DND-41 (cell line): ENCODE results near the gene SIRPB2.

Experiments used
- ATAC-seq: fragments of 200-7000 bp; cut with Tn5 transposase; 3 replicates; pipeline ENCODE4 v1.9.1; 2021; ENCODE audit warnings: low read depth; ENCODE audit not compliant: insufficient read depth
- DNase-seq: peaks from one replicate; pipeline ENCODE4 v3.0.0-alpha.2; 2020
- H2AFZ ChIP-seq: 2 replicates; pipeline ENCODE4 v1.6.0; 2012; ENCODE audit warnings: low read depth, low read length
- H3K27ac ChIP-seq: 2 replicates; pipeline ENCODE4 v1.5.1; 2012; ENCODE audit warnings: low read length, inconsistent platforms
- H3K27me3 ChIP-seq: fragments of 200-600 bp; sonication (generic); 2 replicates; pipeline ENCODE4 v1.6.0; 2012; ENCODE audit warnings: low read length, mild to moderate bottlenecking, inconsistent platforms; ENCODE audit not compliant: insufficient read depth, poor library complexity
- H3K36me3 ChIP-seq: 2 replicates; pipeline ENCODE4 v1.5.1; 2012; ENCODE audit warnings: low read length, inconsistent platforms; ENCODE audit not compliant: insufficient read depth
- H3K4me1 ChIP-seq: 2 replicates; pipeline ENCODE4 v1.5.1; 2012; ENCODE audit warnings: mild to moderate bottlenecking, low read length; ENCODE audit not compliant: insufficient read depth
- H3K4me2 ChIP-seq: 2 replicates; pipeline ENCODE4 v1.6.0; 2012; ENCODE audit warnings: mild to moderate bottlenecking, moderate library complexity, low read length, inconsistent platforms; ENCODE audit not compliant: insufficient read depth
- H3K4me3 ChIP-seq, 2 experiments: fragments of 200-600 bp in 1 of 2; shearing (Covaris generic) in 1 of 2; 2 replicates each; pipeline ENCODE4 v1.5.1; 2012 to 2016; ENCODE audit warnings: inconsistent platforms in 2 of 2, low read length in 2 of 2, mild to moderate bottlenecking in 2 of 2, low read depth in 1 of 2, moderate library complexity in 1 of 2
- H3K79me2 ChIP-seq: 2 replicates; pipeline ENCODE4 v1.6.0; 2012; ENCODE audit warnings: low read length, inconsistent platforms; ENCODE audit not compliant: insufficient read depth
- H3K9ac ChIP-seq: 2 replicates; pipeline ENCODE4 v1.6.0; 2012; ENCODE audit warnings: low read depth, mild to moderate bottlenecking, inconsistent platforms, low read length, moderate library complexity
- H3K9me3 ChIP-seq: 2 replicates; pipeline ENCODE4 v1.5.1; 2012; ENCODE audit warnings: low read length, moderate library complexity, mild to moderate bottlenecking, inconsistent platforms; ENCODE audit not compliant: insufficient read depth, severe bottlenecking
- H4K20me1 ChIP-seq: 2 replicates; pipeline ENCODE4 v1.6.0; 2012; ENCODE audit warnings: low read length; ENCODE audit not compliant: insufficient read depth
- CTCF ChIP-seq: IDR thresholded peaks from 2 replicates; pipeline ENCODE4 v1.5.1; 2012; ENCODE audit warnings: borderline replicate concordance, low read length, moderate library complexity, mild to moderate bottlenecking; ENCODE audit not compliant: poor library complexity, severe bottlenecking; ENCODE audit errors: extremely low read depth
- EZH2 ChIP-seq: IDR thresholded peaks from 3 replicates; pipeline ENCODE4 v1.6.1; 2012; ENCODE audit warnings: borderline replicate concordance, low read depth, mild to moderate bottlenecking, moderate library complexity, low read length, inconsistent platforms; ENCODE audit not compliant: severe bottlenecking

Gene SIRPB2

GRCh38 chr20:1490643-1491195 lies 501 bp downstream of the SIRPB2 start:
- Histone ChIP-seq H3K79me2 (no peaks in the 10 kb centered on the region), H3K9ac (no peak overlapping the region), H3K4me1 (no peaks in the 10 kb centered on the region), H3K27ac (no peak overlapping the region), H3K9me3 (no peaks in the 10 kb centered on the region), H3K27me3 (peaks cover 39% of the 10 kb centered on the region), H2AFZ (no peak overlapping the region), H3K4me2 (no peak overlapping the region), H3K36me3 (no peaks in the 10 kb centered on the region), H4K20me1 (no peaks in the 10 kb centered on the region), H3K4me3 (no peak overlapping the region)
- TF ChIP-seq CTCF (no peak), EZH2 (no peak)
- no peak for ATAC-seq
- no peak for DNase-seq

- H3K9me3 ChIP-seq, result no peaks in the 10 kb centered on the region
- TF ChIP-seq CTCF (no peak), EZH2 (no peak)
- no peak overlapping the region for H3K9ac ChIP-seq
- no peak overlapping the region for H2AFZ ChIP-seq
- ATAC-seq, result no peak
- H3K27ac ChIP-seq, result no peak overlapping the region
- H3K79me2 ChIP-seq, result no peaks in the 10 kb centered on the region
- H4K20me1 ChIP-seq, result no peaks in the 10 kb centered on the region
- H3K4me3 ChIP-seq, result no peak overlapping the region
- DNase-seq, result no peak
- no peak overlapping the region for H3K4me2 ChIP-seq
- H3K27me3 ChIP-seq, result peaks cover 39% of the 10 kb centered on the region
- H3K4me1 ChIP-seq, result no peaks in the 10 kb centered on the region
- no peaks in the 10 kb centered on the region for H3K36me3 ChIP-seq
Observed at GRCh38 chr20:1489764-1490436, 1.3 kb downstream of the SIRPB2 start.

- Histone ChIP-seq H4K20me1 (no peaks in the 10 kb centered on the region), H2AFZ (no peak overlapping the region), H3K9ac (no peak overlapping the region), H3K36me3 (no peaks in the 10 kb centered on the region), H3K79me2 (no peaks in the 10 kb centered on the region), H3K4me3 (no peak overlapping the region), H3K4me1 (no peaks in the 10 kb centered on the region), H3K4me2 (no peak overlapping the region), H3K9me3 (no peaks in the 10 kb centered on the region), H3K27me3 (peaks cover 36% of the 10 kb centered on the region), H3K27ac (no peak overlapping the region)
- ATAC-seq, result no peak
- TF ChIP-seq EZH2 (no peak), CTCF (no peak)
- no peak for DNase-seq
Observed at GRCh38 chr20:1489325-1489724, 1.9 kb downstream of the SIRPB2 start.

- no peaks in the 10 kb centered on the region for H3K4me1 ChIP-seq
- DNase-seq, result no peak
- H3K36me3 ChIP-seq, result no peaks in the 10 kb centered on the region
- H3K4me2 ChIP-seq, result no peak overlapping the region
- TF ChIP-seq EZH2, result no peak
- no peak overlapping the region for H3K27ac ChIP-seq
- H3K27me3 ChIP-seq, result peaks cover 25% of the 10 kb centered on the region
- H3K79me2 ChIP-seq, result no peaks in the 10 kb centered on the region
- no peak overlapping the region for H2AFZ ChIP-seq
- no peaks in the 10 kb centered on the region for H4K20me1 ChIP-seq
- H3K9me3 ChIP-seq, result no peaks in the 10 kb centered on the region
- no peak overlapping the region for H3K4me3 ChIP-seq
- H3K9ac ChIP-seq, result no peak overlapping the region
- ATAC-seq, result no peak
Observed at GRCh38 chr20:1486566-1486965, 4.7 kb downstream of the SIRPB2 start.
